Gastrocnemius medialis (tissue), 4 donors: Measurements from ENCODE around the gene WDFY4.

ENCODE experiments used
- POLR2A ChIP-seq, 2 donors: fragments of 450-650 bp; IDR thresholded peaks; one replicate each; pipeline ENCODE4 v1.6.1; 2017; ENCODE audit warnings: antibody characterized with exemption in 2 of 2, mild to moderate bottlenecking in 2 of 2, moderate library complexity in 2 of 2
- TF ChIP-seq, protein P1 (sequence below), 5 experiments: fragments of 450-650 bp in 3 of 5; fragments of 200-600 bp in 2 of 5; sonication (generic) in 2 of 5; IDR thresholded peaks in 4 of 5; conservative IDR thresholded peaks in 1 of 5; 1 replicate in 4 of 5; 2 replicates in 1 of 5; pipeline ENCODE4 v1.5.1; 2016 to 2019; ENCODE audit warnings: antibody characterized with exemption in 5 of 5, mild to moderate bottlenecking in 3 of 5, moderate library complexity in 3 of 5

DNA sequence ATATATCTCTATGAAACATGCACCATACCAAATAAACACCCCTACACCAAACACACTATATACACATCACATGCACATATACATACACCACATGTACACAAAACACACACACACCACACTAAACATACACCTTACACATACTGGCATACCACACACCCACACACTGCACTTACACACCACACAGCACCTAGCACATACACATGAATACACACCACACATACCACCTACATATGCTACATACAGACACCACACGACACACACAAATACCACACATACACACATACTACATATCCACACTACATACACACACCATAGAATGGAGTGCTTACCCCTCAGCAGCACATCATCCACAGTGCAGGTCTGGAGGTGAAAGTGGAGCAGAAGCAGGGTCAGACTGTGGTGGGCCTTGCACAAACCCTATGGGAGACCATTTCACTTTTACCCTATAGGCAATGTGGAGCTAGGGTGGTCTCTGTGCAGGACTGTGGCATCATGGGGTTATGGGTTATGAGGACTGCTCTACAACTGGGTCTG lies 64.6 kb downstream of the WDFY4 start:
- TF ChIP-seq, protein P1, sequence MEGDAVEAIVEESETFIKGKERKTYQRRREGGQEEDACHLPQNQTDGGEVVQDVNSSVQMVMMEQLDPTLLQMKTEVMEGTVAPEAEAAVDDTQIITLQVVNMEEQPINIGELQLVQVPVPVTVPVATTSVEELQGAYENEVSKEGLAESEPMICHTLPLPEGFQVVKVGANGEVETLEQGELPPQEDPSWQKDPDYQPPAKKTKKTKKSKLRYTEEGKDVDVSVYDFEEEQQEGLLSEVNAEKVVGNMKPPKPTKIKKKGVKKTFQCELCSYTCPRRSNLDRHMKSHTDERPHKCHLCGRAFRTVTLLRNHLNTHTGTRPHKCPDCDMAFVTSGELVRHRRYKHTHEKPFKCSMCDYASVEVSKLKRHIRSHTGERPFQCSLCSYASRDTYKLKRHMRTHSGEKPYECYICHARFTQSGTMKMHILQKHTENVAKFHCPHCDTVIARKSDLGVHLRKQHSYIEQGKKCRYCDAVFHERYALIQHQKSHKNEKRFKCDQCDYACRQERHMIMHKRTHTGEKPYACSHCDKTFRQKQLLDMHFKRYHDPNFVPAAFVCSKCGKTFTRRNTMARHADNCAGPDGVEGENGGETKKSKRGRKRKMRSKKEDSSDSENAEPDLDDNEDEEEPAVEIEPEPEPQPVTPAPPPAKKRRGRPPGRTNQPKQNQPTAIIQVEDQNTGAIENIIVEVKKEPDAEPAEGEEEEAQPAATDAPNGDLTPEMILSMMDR (IDR thresholded peaks at IDR 0.05 in 4 of 5, conservative IDR thresholded peaks at IDR 0.05 in 1 of 5), result no peak
- no peak for TF ChIP-seq POLR2A (IDR thresholded peaks at IDR 0.05)
